H1 (cell line): ENCODE results near the gene UHRF1. TPM values are rescaled to one million over a fixed set of nuclear protein-coding genes. Genes with fewer than 3 reads are reported as not detected.

Source experiments
- CEBPB ChIP-seq: IDR thresholded peaks from 2 replicates; pipeline ENCODE4 v1.6.1; 2012; ENCODE audit warnings: low read depth, low read length
- GABPA ChIP-seq: IDR thresholded peaks from 2 replicates; pipeline ENCODE4 v1.6.1; 2011; ENCODE audit warnings: mild to moderate bottlenecking, low read length, moderate library complexity, borderline replicate concordance; ENCODE audit not compliant: insufficient read depth
- KDM4A ChIP-seq: IDR thresholded peaks from one replicate; pipeline ENCODE4 v1.7.1; 2012; ENCODE audit warnings: low read depth, mild to moderate bottlenecking, moderate library complexity, low read length, inconsistent platforms; ENCODE audit not compliant: severe bottlenecking
- polyA plus RNA-seq, 7 experiments: library from polyadenylated mRNA; depleted of rRNA in 3 of 7; stranded (reverse) in 5 of 7; unstranded in 2 of 7; fragments of >200 nt in 5 of 7; fragments of 200-250 nt in 2 of 7; gene quantifications; 1 replicate in 5 of 7; 2 replicates in 1 of 7; 4 replicates in 1 of 7; pipeline versions ENCODE4 v1.2.1 to v1.2.3, GENCODE V29; 2011 to 2013; ENCODE audit warnings: missing spikeins in 2 of 7, mixed read lengths in 2 of 7
- total RNA-seq: library from RNA; stranded (reverse); fragmentation: NEBNext Ultra II Directional; extraction: Animal tissue kit (Norgen Biotek cat#: 25700); gene quantifications from 2 replicates; pipeline ENCODE4 v1.2.1, GENCODE V29; 2021

UHRF1 gene
- total and polyA plus RNA-seq, 2 of the 8 experiments (the other 6 are each of a cell fraction or from before 2014, with no cell fraction given) = 14.7 to 65.8 TPM

GRCh38 chr19:4966591-4966990, 57.3 kb downstream of the UHRF1 start (continued):
- TF ChIP-seq GABPA (no peak), KDM4A (no peak), CEBPB (no peak)
- TF ChIP-seq, all 59 proteins: peak for 0
